Chondrocyte (in vitro differentiated cells): ENCODE results near the gene ASTN2. TPM values are rescaled to one million over a fixed set of nuclear protein-coding genes. Genes with fewer than 3 reads are reported as not detected.

Experiments
- DNase-seq: peaks from one replicate; pipeline ENCODE4 v3.0.0; 2021; ENCODE audit warnings: mixed read lengths, low spot score
- H3K27ac Mint-ChIP-seq: one replicate; pipeline ENCODE4 v1.8.0; 2021; ENCODE audit warnings: mild to moderate bottlenecking, moderate library complexity, mixed read lengths; ENCODE audit not compliant: unreplicated experiment
- H3K27me3 Mint-ChIP-seq: 2 replicates; pipeline ENCODE4 v1.8.0; 2021; ENCODE audit warnings: low read depth, mixed read lengths
- H3K36me3 Mint-ChIP-seq: 2 replicates; pipeline ENCODE4 v1.8.0; 2021; ENCODE audit warnings: low read depth, mixed read lengths
- H3K4me1 Mint-ChIP-seq: 2 replicates; pipeline ENCODE4 v1.8.0; 2021; ENCODE audit warnings: low read depth, mild to moderate bottlenecking, mixed read lengths
- H3K4me3 Mint-ChIP-seq: one replicate; pipeline ENCODE4 v1.8.0; 2021; ENCODE audit warnings: mild to moderate bottlenecking, moderate library complexity, mixed read lengths; ENCODE audit not compliant: unreplicated experiment
- H3K9me3 Mint-ChIP-seq: 2 replicates; pipeline ENCODE4 v1.8.0; 2021; ENCODE audit warnings: low read depth, mixed read lengths
- CTCF ChIP-seq: fragments of 200-600 bp; sonication (generic); IDR thresholded peaks from 2 replicates; pipeline ENCODE4 v1.5.0; 2021; ENCODE audit warnings: antibody characterized with exemption, mild to moderate bottlenecking, moderate library complexity
- total RNA-seq: library from RNA; stranded (reverse); gene quantifications from 3 replicates; pipeline ENCODE4 v1.2.1, GENCODE V29; 2021

ASTN2 gene
- total RNA-seq, 1 donor from 2014 or later = 3.6 TPM

DNA sequence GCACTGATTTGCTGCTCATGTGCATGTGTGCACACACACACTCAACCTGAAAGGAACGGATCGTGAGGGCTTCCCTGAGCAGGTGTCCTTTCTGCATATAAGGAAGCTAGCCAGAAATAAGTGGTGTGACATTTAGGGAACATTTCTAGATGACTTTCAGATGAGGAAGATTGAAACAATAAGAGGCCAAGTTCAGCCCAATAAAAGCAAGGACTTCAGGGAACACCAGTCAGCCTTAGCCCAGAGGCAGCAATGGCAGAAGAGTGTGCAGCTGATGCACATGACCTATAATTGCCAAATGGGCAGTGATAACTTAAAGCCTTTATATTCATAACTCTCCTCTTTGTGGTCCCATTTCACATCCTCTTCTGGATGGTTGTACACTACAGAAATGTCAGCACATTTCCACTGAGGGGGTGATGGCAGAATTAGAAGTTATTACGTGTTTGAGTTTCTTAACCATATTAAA lies 472.2 kb downstream of the ASTN2 start:
- no peak for DNase-seq

DNA sequence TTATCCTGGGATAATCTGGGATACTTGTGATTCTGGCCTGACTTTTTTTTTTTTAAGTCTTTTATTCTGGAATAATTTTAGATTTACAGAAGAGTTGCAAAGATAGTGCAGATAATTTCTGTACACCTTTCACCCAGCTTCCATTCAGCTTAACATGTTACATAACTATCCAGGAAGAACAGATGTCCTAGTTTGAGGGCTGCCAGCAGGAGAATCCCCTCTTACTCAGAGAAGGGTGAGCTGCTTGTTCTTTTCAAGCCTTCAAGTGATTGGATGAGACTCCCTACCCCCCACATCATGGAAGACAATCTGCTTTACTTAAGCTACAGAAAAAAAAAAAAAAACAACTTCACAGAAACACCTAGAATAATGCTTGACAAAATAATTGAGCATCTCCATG lies 473.6 kb downstream of the ASTN2 start:
- no peaks in the 10 kb centered on the region for H3K36me3 Mint-ChIP-seq
- no peak overlapping the region for H3K4me3 Mint-ChIP-seq
- H3K9me3 Mint-ChIP-seq = peaks cover under 1% of the 10 kb centered on the region
- DNase-seq = no peak
- peaks cover 22% of the 10 kb centered on the region for H3K27me3 Mint-ChIP-seq
- no peak for TF ChIP-seq CTCF
- no peak overlapping the region for H3K27ac Mint-ChIP-seq
- H3K4me1 Mint-ChIP-seq = no peaks in the 10 kb centered on the region

More for the DNA sequence above, 472.2 kb downstream of the ASTN2 start:
- H3K4me1 Mint-ChIP-seq = no peaks in the 10 kb centered on the region
- H3K4me3 Mint-ChIP-seq = no peak overlapping the region
- no peak for TF ChIP-seq CTCF
- no peaks in the 10 kb centered on the region for H3K9me3 Mint-ChIP-seq
- H3K27me3 Mint-ChIP-seq = peaks cover 24% of the 10 kb centered on the region
- no peak overlapping the region for H3K27ac Mint-ChIP-seq
- no peaks in the 10 kb centered on the region for H3K36me3 Mint-ChIP-seq

GRCh38 chr9:116940614-116941215 lies 474.1 kb downstream of the ASTN2 start:
- Mint-ChIP-seq H3K36me3 (no peaks in the 10 kb centered on the region), H3K9me3 (peaks cover 2% of the 10 kb centered on the region), H3K4me3 (no peak overlapping the region), H3K4me1 (no peaks in the 10 kb centered on the region), H3K27me3 (peaks cover 21% of the 10 kb centered on the region), H3K27ac (no peak overlapping the region)
- DNase-seq = no peak
- no peak for TF ChIP-seq CTCF

GRCh38 chr9:116939614-116940013 lies 475.2 kb downstream of the ASTN2 start:
- Mint-ChIP-seq H3K4me3 (no peak overlapping the region), H3K27me3 (peaks cover 13% of the 10 kb centered on the region), H3K27ac (no peak overlapping the region), H3K9me3 (peaks cover 2% of the 10 kb centered on the region), H3K36me3 (no peaks in the 10 kb centered on the region), H3K4me1 (no peaks in the 10 kb centered on the region)
- TF ChIP-seq CTCF = no peak
- no peak for DNase-seq

- Mint-ChIP-seq H3K27ac (no peak overlapping the region), H3K4me1 (no peaks in the 10 kb centered on the region), H3K27me3 (peaks cover 13% of the 10 kb centered on the region), H3K36me3 (no peaks in the 10 kb centered on the region), H3K4me3 (no peak overlapping the region), H3K9me3 (peaks cover 2% of the 10 kb centered on the region)
- DNase-seq = no peak
- no peak for TF ChIP-seq CTCF
These were observed 475.7 kb downstream of the ASTN2 start for GRCh38 chr9:116939161-116939560.
